GM19463 (cell line): ENCODE measurements around the gene SNCB.

Experiments used
- ATAC-seq: cut with Tn5 transposase; IDR thresholded peaks from one replicate; pipeline ENCODE4 v1.9.1; 2021; ENCODE audit warnings: mild to moderate bottlenecking, moderate library complexity; ENCODE audit not compliant: unreplicated experiment

The SNCB gene

DNA sequence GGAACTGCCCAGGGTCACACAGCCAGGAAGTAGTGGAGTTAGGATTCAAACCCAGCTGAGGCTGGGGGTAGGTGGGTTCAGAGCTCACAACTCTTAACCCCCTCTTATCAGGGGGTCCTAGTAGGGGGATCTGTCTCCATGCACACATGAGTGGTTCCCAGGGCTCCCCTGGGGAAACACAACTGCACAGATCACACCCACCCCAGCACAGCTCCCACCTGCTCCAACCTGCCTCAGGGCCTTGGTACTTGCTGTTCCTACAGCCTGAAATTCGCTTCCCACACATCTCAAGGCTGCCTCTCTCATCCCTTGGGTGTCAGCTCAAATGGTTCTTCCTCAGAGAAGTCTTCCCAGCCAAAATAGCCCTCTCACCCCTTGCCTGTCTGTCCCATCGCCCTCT lies 4.8 kb downstream of the SNCB start:
- ATAC-seq = no peak

GRCh38 chr5:176624938-176625337 lies 5.4 kb downstream of the SNCB start:
- ATAC-seq = no peak

GRCh38 chr5:176624142-176624541 lies 6.2 kb downstream of the SNCB start:
- no peak for ATAC-seq

GRCh38 chr5:176621661-176622079 lies 8.7 kb downstream of the SNCB start:
- no peak for ATAC-seq

GRCh38 chr5:176620333-176620981 lies 9.9 kb downstream of the SNCB start:
- ATAC-seq = no peak

DNA sequence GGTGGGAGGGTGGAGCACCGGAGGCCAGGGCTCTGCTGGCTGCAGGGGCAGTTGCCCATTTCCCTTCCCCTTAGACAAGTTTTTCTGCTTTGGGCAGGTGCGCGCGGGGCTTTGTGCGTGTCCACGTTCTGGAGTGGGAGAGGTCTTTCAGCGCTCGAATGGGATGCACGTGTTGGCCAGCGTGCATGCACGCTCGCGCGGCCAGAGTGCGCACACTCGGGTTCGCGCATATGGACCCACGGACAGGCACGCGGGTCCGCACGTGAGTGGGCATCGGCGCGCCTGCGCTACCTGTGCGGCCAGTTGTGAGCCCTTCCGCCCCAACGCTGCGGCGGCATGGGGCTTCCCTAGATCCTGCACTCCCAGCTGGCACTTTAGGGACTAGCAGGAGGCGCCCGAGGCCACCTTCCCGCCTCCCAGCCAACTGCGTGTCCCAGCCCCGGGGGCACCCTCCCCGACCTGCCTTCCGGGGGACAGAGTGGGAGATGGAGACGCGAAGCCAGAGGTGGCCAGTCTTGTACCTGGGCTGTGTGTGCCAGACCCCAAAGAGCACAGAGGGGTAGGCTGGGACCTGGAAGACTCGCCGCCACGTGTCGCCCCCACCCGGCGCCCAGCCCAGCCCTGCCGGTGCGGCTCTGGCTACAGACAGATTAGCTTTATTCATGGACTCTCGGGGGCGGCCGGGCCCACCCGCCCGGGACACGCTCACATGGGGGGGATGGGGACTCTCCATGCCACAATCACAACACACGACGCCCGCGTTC lies 10.6 kb downstream of the SNCB start:
- ATAC-seq = no peak

DNA sequence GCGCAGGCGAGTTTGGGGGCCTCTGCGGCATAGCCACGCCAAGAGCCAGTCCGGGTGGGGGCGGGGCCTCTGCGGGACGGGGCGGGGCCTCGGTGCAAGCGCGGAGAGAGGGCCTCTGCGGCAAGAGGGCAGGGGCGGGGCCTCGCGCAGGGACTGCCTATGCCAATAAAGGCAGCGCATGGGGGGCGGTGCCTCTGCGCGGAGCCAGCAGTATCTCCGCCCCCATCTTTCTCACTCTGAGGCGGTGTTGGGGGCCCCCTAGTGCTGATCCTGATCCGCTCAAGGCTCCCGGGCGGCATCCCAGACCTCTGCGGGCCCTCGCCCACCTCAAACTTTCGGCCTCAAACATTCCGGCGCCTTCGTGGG lies 11.1 kb downstream of the SNCB start:
- no peak for ATAC-seq

DNA sequence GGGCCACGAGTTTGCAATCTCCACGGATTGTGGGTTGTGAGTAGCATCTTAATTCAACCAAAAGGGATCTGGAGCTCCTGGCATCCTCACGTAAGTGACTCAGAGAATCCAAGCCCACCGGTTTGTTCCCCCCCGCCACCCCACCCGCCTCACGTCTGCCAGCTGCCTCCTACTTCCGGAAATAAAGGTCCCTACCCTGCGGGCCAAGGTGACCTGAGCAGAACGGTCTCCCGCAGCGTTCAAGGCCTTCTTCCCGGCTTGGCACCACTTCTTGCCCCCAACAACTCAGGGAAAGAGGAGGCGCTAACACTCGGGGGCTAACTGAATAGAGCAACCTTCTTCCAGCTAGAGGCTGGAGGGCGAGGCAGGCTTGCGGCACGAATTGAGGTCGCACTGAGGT lies 11.6 kb downstream of the SNCB start:
- ATAC-seq = no peak

GRCh38 chr5:176616511-176616910 lies 13.8 kb downstream of the SNCB start:
- ATAC-seq = no peak

- no peak for ATAC-seq
Observed at GRCh38 chr5:176614805-176615478, 15.4 kb downstream of the SNCB start.

DNA sequence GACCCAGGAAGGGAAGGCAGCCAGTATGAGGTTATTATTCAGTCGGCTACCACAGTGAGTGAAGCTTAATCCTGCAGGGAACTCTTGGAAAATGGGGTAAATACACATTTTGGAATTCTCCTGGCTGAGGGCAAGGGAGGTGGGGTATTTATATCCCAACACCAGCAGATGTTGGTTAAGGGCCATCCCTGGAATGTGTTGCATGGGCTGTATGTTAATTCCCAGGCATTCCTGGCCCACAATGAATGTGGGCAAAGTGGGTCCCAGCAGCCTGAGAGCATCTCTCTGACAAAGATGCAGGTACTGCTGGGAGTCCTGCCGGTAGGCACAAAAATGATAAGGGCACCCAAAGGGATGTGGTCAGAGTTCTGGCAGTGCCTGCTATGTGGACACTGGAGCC lies 17.5 kb downstream of the SNCB start:
- ATAC-seq = no peak

DNA sequence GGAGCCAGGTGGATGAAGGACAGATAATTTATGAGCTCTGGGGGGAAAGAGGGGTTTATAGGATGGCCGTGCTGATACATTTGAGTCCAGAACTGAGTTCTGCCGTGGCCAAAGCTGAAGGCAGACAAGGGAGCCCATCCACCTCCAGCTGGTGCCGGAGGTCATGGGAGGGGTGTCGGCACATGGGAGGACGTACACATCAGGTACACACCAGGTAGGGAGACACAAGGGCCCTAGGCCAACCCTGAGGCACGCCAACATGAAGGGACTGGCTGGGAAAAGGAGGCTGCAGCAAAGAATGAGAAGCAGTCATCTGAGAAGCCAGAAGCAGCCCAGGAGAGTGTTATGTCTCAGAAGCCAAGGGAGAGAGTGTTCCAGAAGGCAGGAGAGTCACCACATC lies 18.3 kb downstream of the SNCB start:
- ATAC-seq = no peak

DNA sequence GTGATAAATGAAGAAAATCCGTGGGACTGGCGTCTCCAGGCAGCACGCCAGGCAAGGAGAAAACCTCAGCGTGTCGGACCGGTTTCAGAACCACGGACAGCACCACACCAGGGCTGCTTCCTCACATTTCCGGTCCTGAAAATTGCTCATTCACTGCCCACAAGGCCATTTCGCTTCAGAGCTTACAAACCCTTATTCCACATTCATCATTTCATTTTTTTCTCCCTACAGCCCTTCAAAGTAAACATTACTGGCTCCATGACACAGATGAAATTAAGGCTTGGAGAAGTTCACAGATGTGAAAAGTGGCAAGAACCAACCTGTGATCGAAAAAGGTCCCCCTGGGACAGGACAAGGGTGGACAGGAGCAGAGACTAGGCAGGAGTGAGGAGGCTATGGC lies 18.9 kb downstream of the SNCB start:
- ATAC-seq = no peak

GRCh38 chr5:176610435-176610773 lies 19.9 kb downstream of the SNCB start:
- no peak for ATAC-seq

DNA sequence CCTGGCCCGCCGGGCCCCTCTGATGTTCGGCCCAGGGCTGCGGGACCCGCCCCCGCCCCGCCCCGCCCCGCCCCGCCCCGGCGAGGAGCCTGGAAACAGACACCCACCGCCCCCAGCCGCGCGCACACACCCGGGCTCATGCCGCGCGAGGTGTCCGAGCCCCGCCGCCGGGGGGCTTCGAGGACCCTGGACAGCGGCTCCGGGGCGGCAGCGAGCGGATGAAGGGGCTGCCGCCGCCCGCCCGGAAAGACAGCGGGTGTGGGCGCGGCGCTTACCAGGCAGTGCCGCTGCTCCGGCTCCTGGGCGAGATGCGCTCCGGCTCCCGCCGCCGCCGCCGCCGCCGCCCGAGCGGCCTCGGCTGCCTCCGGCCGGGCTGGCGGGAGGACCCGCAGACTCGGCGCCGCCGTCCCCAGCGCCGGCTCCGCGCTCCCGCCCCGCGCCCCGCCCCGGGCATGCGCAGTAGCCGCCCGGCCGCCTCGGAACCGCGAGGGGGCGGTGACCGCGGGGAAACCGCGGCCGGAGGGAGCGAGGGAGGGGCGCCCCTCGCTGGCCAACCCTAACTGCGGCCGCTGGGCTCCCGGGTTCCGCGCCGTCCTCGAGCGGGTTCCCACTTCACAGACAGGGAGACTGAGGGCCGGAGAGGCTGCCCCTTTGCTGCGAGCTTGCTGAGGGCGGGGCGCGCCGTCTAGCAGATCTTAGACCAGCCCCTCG lies 20.5 kb downstream of the SNCB start, which contains the start of gene GPRIN1:
Gene GPRIN1 (minus strand): TSS at position 433 of the 711 bp plus-strand sequence. CDS start 10,322 bp downstream, outside the sequence.
- ATAC-seq = peak; percentile 76

DNA sequence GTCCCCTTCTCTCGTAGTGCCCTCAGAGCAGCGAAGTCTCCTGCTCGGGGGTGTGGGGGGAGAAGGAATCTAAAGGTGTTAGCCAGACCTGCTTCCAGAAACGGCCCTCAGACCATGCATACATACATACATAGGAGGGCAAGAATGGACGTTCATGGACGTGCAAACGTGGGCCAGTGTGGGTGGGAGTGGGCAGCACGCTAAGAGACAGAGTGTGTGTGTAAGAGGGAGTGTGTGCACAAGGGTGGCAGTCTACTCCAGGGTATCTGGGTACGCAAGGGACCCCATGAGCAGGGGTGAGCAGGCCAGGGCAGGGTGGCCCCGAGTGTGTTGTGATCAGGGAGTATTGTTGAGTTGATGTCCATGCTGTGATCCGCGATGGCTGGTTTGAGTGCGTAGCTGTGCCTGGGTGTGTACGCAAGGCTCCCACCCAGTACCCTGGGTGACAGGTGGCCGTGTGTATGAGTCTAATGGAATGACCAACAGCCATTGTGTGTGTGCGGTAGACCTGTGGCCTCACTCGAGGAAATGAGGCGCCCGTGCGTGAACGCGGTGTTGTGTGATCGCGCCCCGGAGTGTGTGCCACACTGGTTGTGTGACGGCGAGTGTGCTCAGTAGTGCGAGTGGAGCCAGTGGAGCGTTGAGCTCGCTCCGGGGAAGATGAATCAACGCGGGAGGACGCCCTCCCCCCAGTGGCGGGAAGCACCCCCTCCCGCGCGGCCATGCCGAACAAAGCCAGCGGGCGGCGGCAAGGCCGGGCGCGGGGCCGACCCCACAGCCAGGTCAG lies 21.2 kb downstream of the SNCB start:
- peak; percentile 24 for ATAC-seq

GRCh38 chr5:176608142-176608705 lies 22.1 kb downstream of the SNCB start:
- no peak for ATAC-seq

DNA sequence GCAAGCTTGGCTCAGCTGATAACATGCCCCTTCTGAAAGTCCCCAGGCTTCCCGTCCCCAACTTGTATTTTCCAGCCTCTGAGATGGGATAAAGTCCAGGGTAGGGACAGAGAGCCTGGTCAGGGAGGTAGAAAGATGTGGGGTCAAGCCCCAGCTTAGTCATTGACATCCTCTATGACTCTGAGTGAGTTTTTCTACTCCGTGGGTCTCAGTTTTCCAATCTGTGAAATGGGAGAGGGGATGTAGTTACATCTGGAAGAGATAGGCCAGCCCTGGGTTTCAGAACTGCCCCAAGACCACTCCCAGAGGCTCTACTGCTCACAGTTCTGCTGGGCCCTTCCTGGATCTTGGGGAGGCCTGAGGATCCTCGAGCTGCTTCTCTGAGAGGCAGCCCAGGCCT lies 23.5 kb downstream of the SNCB start:
- ATAC-seq = no peak

DNA sequence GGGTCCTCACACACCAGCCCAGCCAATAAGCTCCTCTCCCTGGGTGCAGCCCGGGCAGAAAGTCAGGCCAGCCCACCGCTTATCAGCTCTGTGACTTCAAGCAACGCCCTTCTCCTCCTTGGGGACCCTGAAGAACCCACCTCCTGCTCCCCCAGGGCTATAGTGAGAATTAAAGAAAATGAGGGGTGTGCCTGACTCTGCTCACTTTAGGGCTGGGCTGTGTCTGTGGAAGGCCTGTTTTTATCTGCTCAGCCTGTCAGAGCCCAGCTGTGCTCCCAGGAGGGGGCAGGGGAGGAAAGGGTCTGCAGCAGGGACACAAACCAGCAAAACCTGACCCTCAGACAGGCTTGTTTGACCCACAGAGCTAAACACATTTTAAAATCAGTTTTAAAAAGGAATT lies 24.3 kb downstream of the SNCB start:
- ATAC-seq = no peak

- ATAC-seq = no peak
Observed at GRCh38 chr5:176603091-176603490, 27.2 kb downstream of the SNCB start.
